Left lung (tissue), 10 donors: ENCODE measurements around the gene HNRNPAB. TPM values are rescaled to one million over a fixed set of nuclear protein-coding genes. Genes with fewer than 3 reads are reported as not detected.

Experiments used
- ATAC-seq: fragments of 200-7000 bp; cut with Tn5 transposase; one replicate; pipeline ENCODE4 v1.9.1; 2020; ENCODE audit warnings: moderate library complexity
- DNase-seq, 4 donors: peaks; one replicate each; pipeline ENCODE4 v3.0.0-alpha.2; 2013 to 2020
- H3K27ac ChIP-seq, 2 donors: fragments of 200-600 bp; sonication (generic) in 1 of 2; one replicate each; pipeline versions ENCODE4 v1.5.0 to v1.8.0; 2020 to 2021
- H3K27me3 ChIP-seq, 2 donors: fragments of 200-600 bp; sonication (generic) in 1 of 2; one replicate each; pipeline versions ENCODE4 v1.5.0 to v1.8.0; 2020 to 2021
- H3K36me3 ChIP-seq, 2 donors: fragments of 200-600 bp; sonication (generic) in 1 of 2; one replicate each; pipeline versions ENCODE4 v1.5.0 to v1.8.0; 2020 to 2021
- H3K4me1 ChIP-seq, 2 donors: fragments of 200-600 bp; one replicate each; pipeline ENCODE4 v1.8.0; 2021
- H3K4me3 ChIP-seq, 2 donors: fragments of 200-600 bp; sonication (generic) in 1 of 2; one replicate each; pipeline versions ENCODE4 v1.5.0 to v1.8.0; 2020 to 2021; ENCODE audit warnings: mild to moderate bottlenecking in 1 of 2
- H3K9me3 ChIP-seq, 2 donors: fragments of 200-600 bp; sonication (generic) in 1 of 2; one replicate each; pipeline versions ENCODE4 v1.5.0 to v1.8.0; 2020 to 2021
- CTCF ChIP-seq, 2 donors: fragments of 200-600 bp; sonication (generic) in 1 of 2; IDR thresholded peaks; one replicate each; pipeline versions ENCODE4 v1.5.0 to v1.8.0; 2021; ENCODE audit warnings: antibody characterized with exemption in 2 of 2
- intact Hi-C, 2 donors: fragments of 100-400 bp; cut with DNase I; formaldehyde crosslinking; loops; one replicate each; pipeline versions ENCODE4 v1.11.2 to v1.14.2; 2022
- polyA plus RNA-seq, 6 donors: library from polyadenylated mRNA; unstranded; fragments of 120-200 nt; gene quantifications; one replicate each; pipeline ENCODE4 v1.2.1, GENCODE V29; 2013; ENCODE audit not compliant: insufficient read length in 6 of 6
- total RNA-seq, 2 donors: library from RNA; stranded (reverse); fragmentation: NEBNext Ultra II Directional; extraction: Animal tissue kit (Norgen Biotek cat#: 25700); gene quantifications; one replicate each; pipeline ENCODE4 v1.2.1, GENCODE V29; 2021
- donor health status: DM: no; HTN: yes; CAD: no.
- donor health status: DM: no; HTN: no; CAD: no.

The HNRNPAB gene
- total and polyA plus RNA-seq, 8 donors = 113 to 178 (median 127) TPM

- Histone ChIP-seq H3K27ac (peak overlapping the region in 1 of 2 donors; percentile 75), H3K9me3 (no peaks in the 10 kb centered on the region), H3K4me3 (no peak overlapping the region), H3K36me3 (peaks cover 0 to 92% of the 10 kb centered on the region in 2 donors), H3K27me3 (no peaks in the 10 kb centered on the region), H3K4me1 (peaks cover 0 to 37% of the 10 kb centered on the region in 2 donors)
- intact Hi-C loops = no loop called here
- DNase-seq (peak in 1 of 4 donors; percentile 14), ATAC-seq (no peak)
- no peak for TF ChIP-seq CTCF (IDR thresholded peaks at IDR 0.05)
These were observed 9.9 kb downstream of the HNRNPAB start for GRCh38 chr5:178214160-178214803.

- intact Hi-C loops = no loop called here
- H3K9me3 ChIP-seq = no peaks in the 10 kb centered on the region
- peak in 1 of 4 donors; percentile 67 for DNase-seq
- peaks cover 0 to 92% of the 10 kb centered on the region in 2 donors for H3K36me3 ChIP-seq
- ATAC-seq = no peak
- H3K27me3 ChIP-seq = no peaks in the 10 kb centered on the region
- no peak for TF ChIP-seq CTCF (IDR thresholded peaks at IDR 0.05)
- H3K4me3 ChIP-seq = no peak overlapping the region
- H3K27ac ChIP-seq = peak overlapping the region in 1 of 2 donors; percentile 75
- peaks cover 0 to 37% of the 10 kb centered on the region in 2 donors for H3K4me1 ChIP-seq
These were observed 11.1 kb downstream of the HNRNPAB start for GRCh38 chr5:178215280-178216002.

- no peak for TF ChIP-seq CTCF (IDR thresholded peaks at IDR 0.05)
- DNase-seq (no peak), ATAC-seq (no peak)
- peak overlapping the region in 1 of 2 donors; percentile 75 for H3K27ac ChIP-seq
- peaks cover 0 to 43% of the 10 kb centered on the region in 2 donors for H3K4me1 ChIP-seq
- no peaks in the 10 kb centered on the region for H3K9me3 ChIP-seq
- intact Hi-C loops = no loop called here
- peaks cover 0 to 92% of the 10 kb centered on the region in 2 donors for H3K36me3 ChIP-seq
- H3K27me3 ChIP-seq = no peaks in the 10 kb centered on the region
- H3K4me3 ChIP-seq = no peak overlapping the region
These were observed 11.8 kb downstream of the HNRNPAB start for GRCh38 chr5:178216088-178216534.

GRCh38 chr5:178216779-178217178 is 12.4 kb downstream of the HNRNPAB start:
- no peaks in the 10 kb centered on the region for H3K9me3 ChIP-seq
- no peak for ATAC-seq
- peaks cover 0 to 50% of the 10 kb centered on the region in 2 donors for H3K4me1 ChIP-seq
- TF ChIP-seq CTCF (IDR thresholded peaks at IDR 0.05) = no peak
- H3K27ac ChIP-seq = peak overlapping the region in 1 of 2 donors; percentile 75
- no peak for DNase-seq
- no peak overlapping the region for H3K4me3 ChIP-seq
- intact Hi-C loops = no loop called here
- H3K27me3 ChIP-seq = no peaks in the 10 kb centered on the region
- peaks cover 0 to 92% of the 10 kb centered on the region in 2 donors for H3K36me3 ChIP-seq

- H3K36me3 ChIP-seq = peaks cover 0 to 92% of the 10 kb centered on the region in 2 donors
- no peaks in the 10 kb centered on the region for H3K9me3 ChIP-seq
- ATAC-seq (no peak), DNase-seq (no peak)
- no peaks in the 10 kb centered on the region for H3K27me3 ChIP-seq
- no peak for TF ChIP-seq CTCF (IDR thresholded peaks at IDR 0.05)
- no peak overlapping the region for H3K27ac ChIP-seq
- H3K4me1 ChIP-seq = peaks cover 0 to 55% of the 10 kb centered on the region in 2 donors
- intact Hi-C loops = no loop called here
- H3K4me3 ChIP-seq = no peak overlapping the region
These were observed 14.0 kb downstream of the HNRNPAB start for GRCh38 chr5:178218237-178218776.
